C1 segment of cervical spinal cord (tissue), 14 donors: ENCODE results near the gene NHP2.
"Not testable (repeated sequence)": the region's sequence is repeated elsewhere in the genome, so short reads cannot be mapped to it uniquely, and the experiment has no call there.

ENCODE experiments used
- DNase-seq, 14 donors: peaks; one replicate each; lab custom pipeline; 2025; lab: John Stamatoyannopoulos, UW

The NHP2 gene

DNA sequence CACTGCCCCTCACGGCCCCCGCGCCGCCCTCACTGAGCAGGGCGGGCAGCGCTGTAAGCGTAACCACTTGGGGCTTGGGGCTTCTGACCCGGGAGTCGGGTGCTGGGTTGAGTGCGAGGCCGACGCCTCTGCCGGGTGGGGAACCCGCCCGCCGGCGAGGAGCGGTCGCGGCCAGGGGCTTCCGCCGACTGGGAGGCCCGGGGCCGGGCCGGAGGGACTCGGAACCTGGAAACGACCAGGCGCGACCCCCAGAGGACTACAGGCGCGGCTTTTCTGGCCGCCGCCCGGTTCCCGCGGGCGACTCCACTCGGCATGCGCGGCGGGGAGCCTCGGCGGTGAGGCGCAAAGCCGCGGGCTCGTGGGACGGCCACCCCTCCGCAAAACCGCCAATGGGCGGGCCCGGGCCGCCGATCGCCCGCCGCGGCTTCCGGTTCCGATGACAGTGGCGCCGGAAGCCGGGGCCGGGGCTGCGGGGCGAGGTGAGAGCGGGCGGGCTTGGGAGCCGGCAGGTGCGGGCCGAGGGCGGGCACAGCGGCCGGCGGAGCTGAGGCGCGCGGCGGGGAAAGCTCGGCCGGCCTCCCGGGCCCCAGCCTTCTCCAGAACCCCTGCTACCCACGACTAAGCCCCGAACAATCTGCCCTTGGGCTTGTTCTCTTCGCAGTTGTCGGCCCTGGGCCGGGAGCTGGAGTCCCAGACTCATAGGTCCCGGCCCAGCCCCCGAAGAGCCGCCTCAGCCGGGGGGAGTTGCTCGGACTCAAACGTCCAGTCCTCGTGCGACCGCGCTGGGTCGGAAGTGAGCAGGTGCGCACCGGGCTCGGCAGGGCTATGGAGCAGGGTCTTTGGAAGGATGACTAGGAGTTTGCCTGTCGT, 22.9 kb downstream of the NHP2 start, which contains the start of gene RMND5B:
RMND5B (plus strand) TSS at position 439 of the 870 bp plus-strand sequence. CDS start 7,106 bp downstream, outside the sequence.
- peak in 13 of 14 donors; percentile 34 to 87 (median 65) for DNase-seq

DNA sequence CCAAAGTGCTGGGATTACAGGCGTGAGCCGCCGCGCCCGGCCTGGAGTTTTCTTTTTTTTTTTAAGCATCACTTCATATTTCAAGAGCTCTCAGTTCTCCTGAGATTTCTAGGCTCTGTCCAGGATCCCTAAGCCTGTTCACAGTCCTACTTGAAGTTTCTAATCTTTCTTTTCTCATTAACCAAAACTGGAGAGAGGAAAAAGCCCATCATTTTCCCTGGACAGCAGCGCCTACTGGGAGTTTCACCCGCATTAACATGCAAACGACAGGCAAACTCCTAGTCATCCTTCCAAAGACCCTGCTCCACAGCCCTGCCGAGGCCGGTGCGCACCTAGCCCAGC, 23.5 kb downstream of the NHP2 start:
- DNase-seq = peak in 2 of 14 donors; percentile 38 to 63

DNA sequence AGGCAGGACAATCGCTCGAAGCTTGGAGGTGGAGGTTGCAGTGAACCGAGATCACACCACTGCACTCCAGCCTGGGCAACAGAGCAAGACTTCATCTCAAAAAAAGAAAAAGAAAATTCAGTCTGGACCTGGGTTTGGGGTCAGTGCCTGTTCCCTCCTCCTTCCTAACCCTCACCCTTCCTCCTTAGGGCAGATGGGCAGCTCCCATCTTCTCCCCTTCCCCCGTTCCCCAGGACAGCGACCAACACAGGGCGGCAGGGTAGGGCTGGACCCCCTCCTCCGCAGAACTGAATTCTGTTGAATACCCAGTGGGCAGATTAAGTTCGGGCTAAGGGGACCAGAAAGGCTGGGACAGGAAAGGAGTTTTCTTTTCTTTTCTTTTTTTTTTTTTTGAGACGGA, 24.4 kb downstream of the NHP2 start:
- no peak for DNase-seq

DNA sequence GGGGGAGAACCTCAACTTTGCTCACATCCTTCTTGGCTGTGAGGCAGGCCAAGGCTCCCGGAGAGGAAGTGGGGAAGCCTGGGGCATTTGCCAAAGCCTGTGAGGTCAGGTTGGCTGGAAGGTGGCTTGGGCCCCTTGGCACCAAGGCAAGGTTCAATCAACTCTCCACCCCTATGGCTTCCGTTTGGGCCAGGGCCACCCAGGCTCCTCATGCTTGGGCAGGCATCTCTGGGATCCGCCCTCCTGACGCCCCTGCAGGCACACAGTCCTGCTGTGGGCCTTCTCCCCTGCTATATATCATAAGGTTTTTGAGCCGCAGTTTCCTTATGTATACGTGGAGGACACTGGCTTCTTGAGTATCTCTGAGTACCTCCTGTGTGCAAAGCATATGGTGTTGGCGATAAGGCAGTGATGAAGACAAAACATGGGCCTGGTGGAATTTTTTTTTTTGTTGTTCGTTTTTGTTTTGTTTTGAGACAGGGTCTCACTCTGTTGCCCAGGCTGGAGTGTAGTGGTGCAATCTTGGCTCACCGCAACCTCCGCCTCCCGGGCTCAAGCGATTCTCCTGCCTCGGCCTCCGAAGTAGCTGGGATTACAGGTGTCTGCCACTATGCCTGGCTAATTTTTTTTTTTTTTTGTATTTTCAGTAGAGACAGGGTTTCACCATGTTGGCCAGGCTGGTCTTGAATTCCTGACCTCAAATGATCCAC, 26.2 kb downstream of the NHP2 start:
- not testable (repeated sequence) for DNase-seq

DNA sequence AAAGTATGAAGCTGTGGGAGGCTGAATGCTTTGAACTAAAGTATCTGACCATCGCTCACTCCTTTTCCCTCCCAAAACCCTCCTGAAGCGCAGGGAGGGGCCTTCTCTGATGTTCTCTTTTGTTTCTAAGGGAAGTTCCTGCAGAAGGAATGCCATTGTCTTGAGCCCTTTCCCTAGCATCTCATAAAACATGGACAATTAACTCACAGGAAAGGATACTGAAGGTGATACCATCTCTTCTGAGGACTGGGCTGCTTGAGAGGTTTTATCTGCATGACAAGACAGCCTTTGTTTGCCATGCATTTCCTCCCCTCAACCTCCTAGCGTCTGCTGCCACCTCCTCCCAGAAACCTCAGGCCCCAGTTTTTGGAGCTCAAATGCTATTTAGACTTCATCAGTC, 27.1 kb downstream of the NHP2 start:
- DNase-seq = no peak

DNA sequence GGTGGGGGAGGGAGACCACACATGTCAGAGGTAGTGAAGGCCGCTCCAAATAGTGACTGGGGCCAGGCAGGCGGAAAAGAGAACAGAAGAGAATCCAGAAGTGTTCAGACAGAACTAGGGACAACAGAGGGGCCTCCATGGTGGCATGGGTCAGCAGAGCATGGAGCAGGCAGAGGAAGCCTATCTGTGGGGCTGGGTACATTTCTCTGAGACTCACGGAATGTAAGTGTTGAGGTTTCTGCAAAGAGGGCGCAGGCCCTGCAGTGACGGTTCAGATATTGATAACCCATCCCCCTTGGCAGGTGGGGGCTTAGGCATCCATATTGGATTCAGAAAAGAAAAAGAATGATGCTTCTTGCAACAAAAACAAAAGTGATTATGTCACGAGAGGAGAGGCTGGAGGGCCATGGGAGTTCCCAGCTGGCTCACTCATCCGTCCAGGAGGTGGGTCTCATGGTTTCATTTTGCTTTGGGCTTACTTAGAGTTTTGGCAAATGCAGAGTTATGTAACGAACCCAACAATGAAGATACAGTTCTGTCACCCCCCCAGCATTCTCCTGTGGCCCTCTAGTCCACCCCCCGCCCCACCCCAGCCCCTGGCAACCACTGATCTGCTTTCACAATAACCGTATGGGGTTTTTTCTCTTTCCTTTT, 28.3 kb downstream of the NHP2 start:
- no peak for DNase-seq

DNA sequence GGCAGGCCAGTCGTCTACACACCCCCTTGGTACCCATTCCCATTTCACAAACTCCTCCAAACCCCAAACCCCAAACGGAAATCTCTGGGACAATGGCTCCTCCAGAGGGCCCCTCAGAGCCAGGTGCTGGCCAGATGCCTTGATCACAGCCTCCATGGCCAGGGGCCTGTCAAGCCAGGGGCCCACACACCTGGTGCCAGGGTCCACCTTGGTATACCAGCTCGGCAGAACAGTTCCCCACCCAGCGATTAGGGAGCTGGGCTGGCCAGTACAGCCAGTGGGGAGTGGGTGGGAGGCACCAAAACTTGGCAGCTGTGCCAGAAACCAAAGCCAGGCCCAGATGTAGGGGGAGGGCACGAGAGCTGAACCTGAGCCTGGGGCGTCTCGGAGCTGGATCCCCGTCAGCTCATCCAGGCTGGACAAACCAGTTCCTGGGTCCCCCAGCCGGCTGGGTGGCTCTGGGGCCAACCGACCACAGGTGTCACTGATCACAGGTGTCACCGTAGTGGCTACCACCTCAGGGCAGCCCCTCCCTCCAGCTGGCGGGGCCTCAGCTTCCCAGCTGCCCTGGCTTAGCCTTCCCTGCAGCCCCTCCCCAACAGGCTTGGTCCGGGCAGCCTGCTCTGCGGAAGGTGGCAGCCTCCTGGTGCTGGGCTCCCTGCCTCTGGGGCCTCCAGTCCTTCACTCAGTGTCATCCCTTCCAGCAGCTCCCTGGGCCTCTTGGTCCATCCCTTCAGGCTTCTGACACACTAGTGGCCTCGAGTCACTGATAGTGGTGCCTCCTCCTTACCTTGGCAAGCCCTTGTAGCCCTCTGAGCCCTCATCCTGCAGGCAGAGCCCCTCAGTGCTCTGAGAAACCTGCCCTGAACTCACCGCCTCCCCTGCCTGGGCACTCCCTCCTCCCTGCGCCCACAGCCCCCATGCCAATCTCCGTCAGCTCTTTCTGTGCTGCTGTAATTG, 29.4 kb downstream of the NHP2 start:
- DNase-seq = no peak

DNA sequence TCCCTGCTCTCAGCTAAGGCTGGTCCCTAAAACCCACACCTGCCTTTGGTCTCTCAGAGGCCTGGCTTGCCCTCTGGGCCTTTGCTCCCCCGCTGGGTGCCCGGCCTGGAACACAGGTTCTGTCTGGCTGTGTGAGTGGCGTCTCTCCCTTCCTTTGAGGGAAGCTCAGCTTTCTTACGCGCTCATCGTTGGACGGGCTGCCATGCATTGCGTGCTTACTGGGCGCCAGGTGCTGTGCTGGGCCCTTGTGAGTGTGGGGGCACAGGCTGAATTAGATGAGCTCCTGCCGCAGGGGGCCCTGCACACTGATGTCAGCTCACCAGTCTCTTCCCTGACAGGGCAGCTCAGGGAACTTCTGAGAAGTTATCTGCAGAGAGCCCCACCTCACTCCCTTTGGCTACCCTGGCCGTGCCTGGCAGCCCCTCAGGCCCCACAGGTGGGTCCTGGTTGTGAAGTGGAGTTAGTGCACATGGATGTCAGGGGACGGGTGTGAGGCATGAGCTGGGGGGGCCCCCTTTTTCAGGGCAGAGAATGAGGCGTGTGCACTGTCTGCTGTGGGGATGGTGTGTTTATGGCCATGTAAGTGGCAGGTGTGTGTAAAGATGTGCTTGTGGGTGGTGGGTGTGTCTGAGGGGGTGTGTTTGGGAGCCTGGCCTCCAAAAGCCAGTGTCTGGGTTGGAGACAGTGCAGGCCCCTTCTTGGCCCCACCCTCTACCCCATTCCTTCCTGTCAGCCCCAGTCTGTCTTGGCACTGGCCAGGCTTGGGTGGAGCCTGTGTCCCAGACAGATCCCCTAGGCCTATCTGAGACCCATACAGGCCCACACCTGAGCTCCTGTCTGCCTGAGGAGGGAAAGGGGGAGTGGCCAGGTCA, 30.4 kb downstream of the NHP2 start:
- DNase-seq = no peak

DNA sequence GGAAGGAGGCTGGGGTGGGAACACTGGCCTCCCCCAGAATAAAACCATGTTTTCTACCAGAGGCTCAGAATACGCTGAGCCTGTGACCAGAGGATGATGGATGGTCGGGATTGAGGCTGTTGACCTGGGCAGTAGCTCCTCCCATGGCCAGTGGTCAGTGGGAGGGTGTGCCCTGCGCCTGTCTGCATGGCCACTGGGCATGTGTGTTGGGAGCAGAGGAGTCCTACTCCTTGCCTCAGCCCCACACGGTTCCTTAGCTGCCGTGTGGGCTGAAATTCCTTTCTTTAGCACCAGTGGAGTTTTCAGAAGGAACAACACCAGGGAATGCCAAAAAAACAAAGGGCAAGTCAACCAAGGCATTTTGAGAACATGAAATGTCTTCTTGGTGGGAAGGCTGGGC, 31.3 kb downstream of the NHP2 start:
- no peak for DNase-seq

DNA sequence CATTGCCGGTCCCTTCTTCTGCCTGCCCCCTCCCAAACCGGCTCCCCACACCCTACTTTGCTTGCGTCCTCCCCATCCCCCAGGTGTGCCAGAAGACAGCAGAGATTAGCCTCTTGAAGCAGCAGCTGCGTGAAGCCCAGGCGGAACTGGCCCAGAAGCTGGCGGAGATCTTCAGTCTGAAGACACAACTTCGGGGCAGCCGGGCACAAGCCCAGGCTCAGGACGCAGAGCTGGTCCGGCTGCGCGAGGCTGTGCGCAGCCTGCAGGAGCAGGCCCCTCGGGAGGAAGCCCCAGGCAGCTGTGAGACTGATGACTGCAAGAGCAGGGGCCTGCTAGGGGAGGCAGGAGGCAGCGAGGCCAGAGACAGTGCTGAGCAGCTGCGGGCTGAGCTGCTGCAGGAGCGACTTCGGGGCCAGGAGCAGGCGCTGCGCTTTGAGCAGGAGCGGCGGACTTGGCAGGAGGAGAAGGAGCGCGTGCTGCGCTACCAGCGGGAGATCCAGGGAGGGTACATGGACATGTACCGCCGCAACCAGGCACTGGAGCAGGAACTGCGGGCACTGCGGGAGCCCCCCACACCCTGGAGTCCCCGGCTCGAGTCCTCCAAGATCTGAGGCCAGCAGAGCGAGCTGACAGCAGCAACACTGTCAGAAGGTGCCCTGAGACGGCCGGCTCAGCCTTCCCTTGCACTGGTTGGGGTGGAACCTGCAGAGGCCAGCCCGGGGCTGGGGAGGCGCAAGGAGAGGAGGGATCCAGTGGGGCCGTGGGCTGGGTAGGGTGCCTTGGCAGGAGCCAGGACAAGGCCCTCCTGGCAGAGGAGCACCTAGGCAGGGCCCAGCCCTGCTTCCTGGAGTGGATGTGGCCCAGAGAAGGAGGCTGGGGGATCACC, 32.1 kb downstream of the NHP2 start:
- peak in 1 of 14 donors; percentile 59 for DNase-seq

DNA sequence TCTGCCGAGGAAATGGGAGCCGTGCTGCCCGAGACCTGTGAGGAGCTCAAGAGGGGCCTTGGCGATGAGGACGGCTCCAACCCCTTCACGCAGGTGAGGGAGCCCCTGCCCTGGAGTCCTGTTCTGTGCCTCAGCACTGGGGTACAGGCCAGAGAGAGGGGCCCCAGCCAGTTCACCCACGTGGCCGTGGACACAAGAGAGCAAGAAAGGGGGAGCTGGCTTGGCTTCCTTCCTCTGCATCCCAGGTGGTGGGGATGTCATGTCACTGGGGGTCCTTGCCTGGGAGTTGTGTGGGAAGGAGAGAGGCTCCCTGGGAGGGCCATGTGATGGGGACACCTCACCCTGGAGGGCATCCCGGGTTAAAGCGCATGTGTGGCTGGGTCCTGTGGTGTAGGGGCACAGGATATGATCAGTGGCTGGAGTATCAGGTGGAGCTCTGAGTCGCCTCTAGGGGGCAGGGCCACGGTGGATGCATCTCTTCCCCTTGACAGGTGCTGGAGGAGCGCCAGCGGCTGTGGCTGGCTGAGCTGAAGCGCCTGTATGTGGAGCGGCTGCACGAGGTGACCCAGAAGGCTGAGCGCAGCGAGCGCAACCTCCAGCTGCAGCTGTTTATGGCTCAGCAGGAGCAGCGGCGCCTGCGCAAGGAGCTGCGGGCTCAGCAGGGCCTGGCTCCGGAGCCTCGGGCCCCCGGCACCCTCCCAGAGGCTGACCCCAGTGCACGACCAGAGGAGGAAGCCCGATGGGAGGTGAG, 32.9 kb downstream of the NHP2 start:
- DNase-seq = peak in 2 of 14 donors; percentile 4 to 78

DNA sequence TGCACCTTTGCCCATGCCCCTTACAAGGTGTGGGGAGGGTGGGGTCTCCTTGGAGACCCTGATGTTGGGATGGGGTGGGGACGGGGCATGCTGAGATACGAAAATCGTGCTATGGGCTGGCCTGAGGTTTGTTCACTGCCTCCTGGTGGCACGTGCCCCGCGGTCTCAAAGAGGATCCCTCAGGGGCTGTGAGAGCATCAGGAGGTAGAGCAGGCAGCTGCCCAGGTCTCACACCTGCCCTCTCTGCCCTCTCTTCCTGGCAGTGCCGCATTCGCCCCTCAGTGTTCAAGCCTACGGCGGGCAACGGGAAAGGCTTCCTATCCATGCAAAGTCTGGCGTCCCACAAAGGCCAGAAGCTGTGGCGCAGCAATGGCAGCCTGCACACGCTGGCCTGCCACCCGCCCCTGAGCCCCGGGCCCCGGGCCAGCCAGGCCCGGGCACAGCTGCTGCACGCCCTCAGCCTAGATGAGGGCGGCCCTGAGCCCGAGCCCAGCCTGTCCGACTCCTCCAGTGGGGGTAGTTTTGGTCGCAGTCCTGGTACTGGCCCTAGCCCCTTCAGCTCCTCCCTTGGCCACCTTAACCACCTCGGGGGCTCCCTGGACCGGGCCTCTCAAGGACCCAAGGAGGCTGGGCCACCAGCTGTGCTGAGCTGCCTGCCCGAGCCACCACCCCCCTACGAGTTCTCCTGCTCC, 33.6 kb downstream of the NHP2 start:
- no peak for DNase-seq

DNA sequence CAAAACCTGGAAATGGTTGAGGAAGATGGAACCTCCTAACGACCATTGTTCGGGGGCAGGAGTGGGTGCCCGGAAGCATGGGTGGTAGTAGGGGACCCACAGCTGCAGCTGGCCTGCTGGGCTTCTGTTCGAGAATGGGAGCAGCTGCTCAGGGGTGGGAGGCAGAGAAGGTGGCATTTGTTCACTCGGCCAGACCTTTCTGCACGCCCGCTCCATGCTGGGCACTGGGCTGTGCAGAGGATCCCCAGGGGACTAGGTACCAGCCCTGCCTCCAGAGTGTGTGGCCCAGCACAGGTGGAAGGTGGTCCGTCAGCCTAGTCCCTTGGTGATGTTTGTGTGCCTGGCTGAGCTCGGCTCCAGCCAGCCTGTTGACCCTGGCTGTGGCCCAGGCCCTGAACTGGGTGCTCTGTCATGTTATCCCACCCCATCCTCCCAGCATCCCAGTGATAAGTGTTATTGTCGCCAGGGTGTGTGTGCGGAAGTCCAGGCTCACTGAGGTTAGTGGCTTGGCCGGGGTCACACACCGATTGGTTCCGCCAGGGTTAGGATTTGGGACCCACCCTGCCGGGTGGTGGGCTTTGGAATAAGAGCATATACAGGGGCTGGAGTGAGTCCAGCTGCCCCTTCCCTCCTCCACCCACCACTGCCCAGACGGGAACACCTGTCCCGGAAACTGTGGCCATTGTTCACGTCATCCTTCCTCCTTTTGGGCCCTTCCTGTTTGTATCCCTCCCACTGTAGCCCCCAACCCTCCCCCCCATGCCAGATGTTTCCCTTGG, 35.6 kb downstream of the NHP2 start:
- DNase-seq = no peak

DNA sequence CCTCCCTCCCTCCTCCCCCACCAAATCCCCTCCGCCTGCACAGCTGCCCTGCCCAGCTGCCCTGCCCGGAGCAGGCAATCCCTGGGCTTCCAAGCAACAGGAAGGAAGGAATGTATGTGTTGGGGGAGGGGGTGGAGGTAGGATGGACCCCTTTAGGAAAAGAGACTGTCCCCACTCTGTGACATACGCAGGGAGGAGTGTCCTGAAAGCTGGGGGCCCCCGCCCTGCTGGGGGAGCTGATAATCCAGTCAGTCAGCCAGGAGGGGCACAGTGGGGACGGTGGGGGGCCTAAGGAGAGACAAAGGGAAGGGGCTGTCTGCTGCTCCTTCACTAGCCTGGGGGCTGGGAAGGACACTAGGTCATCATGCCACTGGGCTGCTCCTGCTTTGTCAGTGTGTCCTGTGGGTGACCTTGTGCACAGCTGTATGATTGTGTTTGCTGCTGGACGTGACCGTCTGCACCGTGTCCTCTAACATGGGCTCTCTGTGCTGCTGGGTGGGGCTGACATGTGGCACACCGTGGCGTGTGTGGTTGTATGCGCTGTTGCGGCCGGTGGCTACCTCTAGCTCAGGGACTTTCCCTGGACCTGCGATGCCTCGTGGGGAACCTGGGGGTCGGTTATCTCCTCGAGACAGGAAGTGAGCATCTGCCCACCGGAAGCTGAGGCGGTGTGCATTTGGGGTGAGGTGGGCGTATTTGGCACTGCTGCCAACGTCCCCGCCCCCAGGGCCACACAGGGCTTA, 37.4 kb downstream of the NHP2 start:
- DNase-seq = no peak

DNA sequence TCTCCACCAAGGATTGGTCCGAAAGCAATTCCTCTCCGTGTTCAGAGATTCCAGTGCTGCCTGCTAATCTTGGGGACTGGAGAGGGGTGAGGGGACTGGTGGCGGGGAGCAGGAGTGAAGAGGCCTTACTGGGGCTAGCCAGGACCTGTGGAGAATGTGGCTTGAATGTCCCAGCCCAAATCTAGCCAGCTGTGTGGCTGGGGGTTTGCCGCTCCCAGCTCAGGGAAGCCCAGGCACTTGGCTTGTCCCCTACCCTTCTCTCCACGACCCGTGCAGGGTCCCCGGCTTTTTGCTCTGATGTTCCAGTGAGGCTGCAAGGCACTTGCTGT, 37.9 kb downstream of the NHP2 start:
- no peak for DNase-seq

DNA sequence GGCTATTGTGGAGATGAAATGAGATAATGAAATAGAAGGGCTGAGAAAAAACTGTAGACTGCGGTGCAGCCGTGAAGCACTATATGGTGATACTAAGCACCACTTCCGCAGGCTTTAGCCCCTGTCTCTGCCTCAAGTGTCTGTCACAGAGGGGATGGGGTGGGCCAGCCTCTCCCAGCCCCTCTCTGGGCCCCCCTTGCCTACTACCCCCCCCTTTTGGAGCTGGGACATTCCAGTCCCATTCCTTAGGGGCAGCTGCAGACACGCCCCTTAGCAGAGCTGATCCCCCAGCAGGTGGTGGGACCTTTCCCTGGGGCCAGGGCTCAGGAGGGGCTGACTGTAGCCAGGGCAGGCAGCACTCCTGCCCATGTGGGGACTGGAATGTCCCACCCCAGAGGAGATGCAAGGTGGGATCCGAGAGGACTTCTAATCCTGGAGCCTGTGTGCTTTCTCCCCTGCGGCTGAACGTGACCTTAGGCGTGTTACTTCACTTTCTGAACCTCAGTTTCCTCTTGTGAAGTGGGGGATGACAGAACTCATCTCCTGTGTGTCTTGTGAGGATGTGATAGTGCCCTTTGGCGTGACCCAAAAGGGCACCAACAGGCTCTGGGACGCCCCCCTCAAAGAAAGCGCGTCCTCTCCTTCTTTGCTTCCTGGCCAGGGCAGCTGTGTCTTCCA, 38.4 kb downstream of the NHP2 start:
- DNase-seq = no peak
